NT2/D1 (cell line): ENCODE measurements around the gene TMEM239.

Source experiments
- SUZ12 ChIP-seq: IDR thresholded peaks from 2 replicates; pipeline ENCODE4 v1.6.1; 2011; ENCODE audit not compliant: insufficient read length, insufficient read depth; ENCODE audit errors: extremely low read depth
- ZNF274 ChIP-seq: IDR thresholded peaks from 2 replicates; pipeline ENCODE4 v1.6.1; 2011; ENCODE audit warnings: mild to moderate bottlenecking, low read depth, low read length

- TF ChIP-seq SUZ12: no peak
- TF ChIP-seq ZNF274: no peak
These were observed 1.5 kb upstream of the TMEM239 start, which contains the start of gene C20orf141 for GRCh38 chr20:2814587-2815051.
